ENCODE results near the gene IRGQ. TPM values are rescaled to one million over a fixed set of nuclear protein-coding genes. Genes with fewer than 3 reads are reported as not detected.

IRGQ gene, protein sequence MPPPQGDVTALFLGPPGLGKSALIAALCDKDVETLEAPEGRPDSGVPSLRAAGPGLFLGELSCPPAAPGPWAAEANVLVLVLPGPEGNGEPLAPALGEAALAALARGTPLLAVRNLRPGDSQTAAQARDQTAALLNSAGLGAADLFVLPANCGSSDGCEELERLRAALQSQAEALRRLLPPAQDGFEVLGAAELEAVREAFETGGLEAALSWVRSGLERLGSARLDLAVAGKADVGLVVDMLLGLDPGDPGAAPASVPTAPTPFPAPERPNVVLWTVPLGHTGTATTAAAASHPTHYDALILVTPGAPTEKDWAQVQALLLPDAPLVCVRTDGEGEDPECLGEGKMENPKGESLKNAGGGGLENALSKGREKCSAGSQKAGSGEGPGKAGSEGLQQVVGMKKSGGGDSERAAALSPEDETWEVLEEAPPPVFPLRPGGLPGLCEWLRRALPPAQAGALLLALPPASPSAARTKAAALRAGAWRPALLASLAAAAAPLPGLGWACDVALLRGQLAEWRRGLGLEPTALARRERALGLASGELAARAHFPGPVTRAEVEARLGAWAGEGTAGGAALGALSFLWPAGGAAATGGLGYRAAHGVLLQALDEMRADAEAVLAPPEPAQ
- 4.3 to 6.7 TPM (median 5.2 TPM) in 5 replicates for total RNA-seq (2022; extraction: Qiagen RNA extraction)

DNA sequence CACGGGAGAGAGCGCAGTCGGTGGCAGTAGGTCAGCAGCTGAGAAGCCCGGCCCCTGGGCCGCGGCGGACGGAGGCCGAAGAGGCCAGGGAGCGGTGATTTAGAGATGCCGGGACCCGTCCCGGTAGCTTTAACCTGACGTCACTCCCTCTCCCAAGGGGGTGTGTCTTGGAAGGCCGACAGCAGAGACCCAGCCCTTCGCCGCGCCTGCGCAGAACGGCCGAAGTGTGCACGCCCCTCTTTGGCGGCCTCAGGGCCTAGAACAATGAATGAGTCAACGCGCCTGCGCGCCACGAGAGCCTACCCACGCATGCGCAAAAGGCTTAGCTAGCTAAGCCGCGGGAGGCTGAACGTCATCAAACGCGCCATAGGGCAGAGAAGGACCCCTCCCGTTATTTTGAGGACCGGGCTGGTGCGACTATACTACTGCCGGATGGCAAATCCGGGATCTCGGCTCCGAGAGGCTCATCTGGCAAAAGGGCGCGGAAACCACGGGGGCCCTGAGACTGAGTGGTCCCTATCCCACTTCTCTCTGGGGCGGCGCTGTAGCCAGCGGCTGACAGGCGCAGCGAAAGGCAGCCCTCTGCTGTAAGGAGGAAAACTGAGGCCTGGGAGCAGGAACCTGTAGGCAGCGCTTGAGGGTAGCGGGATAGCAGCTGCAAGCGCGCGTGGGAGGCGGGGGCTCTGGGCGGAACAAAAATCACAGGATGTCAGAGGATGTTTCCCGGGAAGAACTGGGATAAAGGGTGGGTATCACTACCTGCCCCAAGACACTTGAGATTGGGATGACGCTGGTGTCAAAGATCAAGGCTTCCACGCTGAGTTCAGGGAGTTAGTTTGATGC, at the start of gene IRGQ, which contains the start of gene ZNF576:
Gene IRGQ, minus strand, starts transcription at position 136 of the 843 bp plus-strand sequence. CDS start 796 bp downstream, outside the sequence.
Gene ZNF576, plus strand, starts transcription at position 597 of the 843 bp plus-strand sequence. CDS start 514 bp downstream, outside the sequence.

DNA sequence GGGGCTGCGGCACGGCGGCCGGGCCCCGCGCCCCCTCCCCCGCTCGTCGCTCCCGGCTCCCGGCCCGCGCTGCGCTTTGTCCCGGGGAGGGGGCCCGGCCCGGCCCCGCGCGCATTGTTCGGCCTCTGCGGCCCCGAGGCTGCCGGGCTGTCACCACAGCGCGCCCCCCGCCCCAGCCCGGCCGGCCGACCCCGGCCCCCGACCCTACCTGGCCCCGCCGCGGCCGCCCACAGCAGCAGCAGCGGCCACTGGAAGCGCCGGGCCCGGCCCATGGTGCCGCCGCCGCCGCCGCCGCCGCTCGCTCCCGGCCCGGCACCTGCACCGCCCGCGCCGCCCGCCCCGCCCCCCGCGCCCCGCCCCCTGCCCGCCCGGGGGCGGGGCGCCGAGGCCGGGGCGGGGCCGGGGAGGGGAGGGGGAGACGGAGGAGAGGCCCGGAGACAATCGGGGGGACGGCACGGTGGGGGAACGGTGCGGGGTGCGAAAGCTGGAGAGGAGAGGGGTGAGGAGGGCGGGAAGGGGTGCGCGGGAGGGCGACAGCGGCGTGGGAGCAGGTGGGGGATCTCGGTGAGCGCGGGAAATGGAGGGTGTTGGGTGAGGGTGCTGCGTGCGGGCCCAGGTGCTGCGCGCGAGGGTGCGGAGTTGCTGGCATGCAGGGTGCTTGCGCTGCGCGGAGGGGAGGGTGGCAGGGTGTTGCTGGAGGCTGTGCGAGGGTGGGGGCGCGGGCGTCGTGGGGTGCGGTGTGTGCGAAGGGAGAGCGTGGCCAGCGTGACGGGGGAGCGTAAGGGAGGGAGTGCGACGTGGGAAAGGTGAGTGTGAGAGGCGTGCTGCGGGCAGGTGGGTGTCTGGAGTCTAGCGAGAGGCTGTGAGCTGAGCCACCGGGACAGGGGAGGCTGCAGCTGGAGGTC, 43.8 kb upstream of the IRGQ start, which contains the start of gene CADM4:
Gene CADM4, minus strand, starts transcription at position 332 of the 905 bp plus-strand sequence. Its CDS starts 60 bp downstream, at position 272.

DNA sequence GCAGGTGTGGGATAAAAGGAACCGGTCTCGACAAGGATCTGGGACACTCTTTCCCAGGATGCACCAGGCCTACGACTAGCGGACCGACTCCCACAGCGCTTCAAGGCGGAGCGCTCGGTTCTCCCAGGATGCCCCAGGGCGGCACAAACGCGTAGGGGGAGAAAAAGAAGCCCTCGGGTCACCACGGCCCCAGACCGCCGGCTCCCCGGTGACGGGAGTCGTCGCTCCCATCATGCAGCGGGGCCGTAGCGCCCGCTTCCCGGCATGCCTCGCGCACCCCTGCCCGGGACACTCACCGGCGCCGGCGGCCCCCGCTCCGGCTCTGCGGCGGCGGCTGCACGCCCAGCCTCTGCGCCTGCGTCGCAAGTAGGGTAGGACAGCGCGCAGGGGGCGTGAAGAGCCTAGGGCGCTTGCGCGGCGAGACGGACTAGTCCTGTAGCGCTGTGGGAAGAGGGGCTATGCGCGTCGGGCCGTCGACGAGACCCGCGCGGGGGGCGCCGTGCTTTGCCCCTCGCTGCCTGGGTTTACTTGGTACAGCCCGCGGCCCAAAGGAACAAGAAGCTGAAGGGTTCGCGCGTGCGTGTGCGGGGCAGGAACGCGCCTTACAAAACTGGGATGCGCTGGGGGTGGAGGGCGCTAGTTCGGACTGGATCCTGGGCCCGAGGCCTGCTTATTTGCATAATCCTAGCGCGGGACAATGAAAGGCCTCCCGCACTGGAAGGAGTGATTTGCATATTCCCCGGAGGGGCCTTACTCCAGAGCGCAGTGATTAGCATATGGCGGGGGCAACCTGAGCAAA, 23.5 kb upstream of the IRGQ start, which contains the start of gene ZNF428:
Gene ZNF428, minus strand, starts transcription at position 368 of the 799 bp plus-strand sequence. CDS start 5,325 bp downstream, outside the sequence.

DNA sequence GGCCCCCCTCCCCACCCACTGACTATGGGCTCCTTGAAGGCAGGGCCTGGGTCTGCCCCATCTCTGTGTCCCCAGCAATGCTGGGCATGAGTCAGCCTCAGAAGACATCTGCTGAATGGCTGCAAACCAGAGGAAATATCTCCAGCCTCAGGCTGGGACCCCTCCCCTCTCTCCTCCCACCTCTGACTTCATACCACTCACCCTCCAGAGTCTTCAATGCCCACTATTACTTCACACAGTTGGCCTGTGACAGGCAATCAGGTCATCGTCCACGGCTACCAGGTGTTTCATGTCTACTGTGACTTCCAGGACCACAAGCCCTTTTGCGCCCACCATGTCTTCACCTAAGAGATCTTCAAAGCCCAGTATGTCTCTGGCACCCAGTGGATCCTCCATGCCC, 15.9 kb upstream of the IRGQ start, which contains the start of gene SRRM5:
Gene SRRM5, plus strand, starts transcription at position 301 of the 400 bp plus-strand sequence. Its CDS starts 34 bp downstream, at position 335.

DNA sequence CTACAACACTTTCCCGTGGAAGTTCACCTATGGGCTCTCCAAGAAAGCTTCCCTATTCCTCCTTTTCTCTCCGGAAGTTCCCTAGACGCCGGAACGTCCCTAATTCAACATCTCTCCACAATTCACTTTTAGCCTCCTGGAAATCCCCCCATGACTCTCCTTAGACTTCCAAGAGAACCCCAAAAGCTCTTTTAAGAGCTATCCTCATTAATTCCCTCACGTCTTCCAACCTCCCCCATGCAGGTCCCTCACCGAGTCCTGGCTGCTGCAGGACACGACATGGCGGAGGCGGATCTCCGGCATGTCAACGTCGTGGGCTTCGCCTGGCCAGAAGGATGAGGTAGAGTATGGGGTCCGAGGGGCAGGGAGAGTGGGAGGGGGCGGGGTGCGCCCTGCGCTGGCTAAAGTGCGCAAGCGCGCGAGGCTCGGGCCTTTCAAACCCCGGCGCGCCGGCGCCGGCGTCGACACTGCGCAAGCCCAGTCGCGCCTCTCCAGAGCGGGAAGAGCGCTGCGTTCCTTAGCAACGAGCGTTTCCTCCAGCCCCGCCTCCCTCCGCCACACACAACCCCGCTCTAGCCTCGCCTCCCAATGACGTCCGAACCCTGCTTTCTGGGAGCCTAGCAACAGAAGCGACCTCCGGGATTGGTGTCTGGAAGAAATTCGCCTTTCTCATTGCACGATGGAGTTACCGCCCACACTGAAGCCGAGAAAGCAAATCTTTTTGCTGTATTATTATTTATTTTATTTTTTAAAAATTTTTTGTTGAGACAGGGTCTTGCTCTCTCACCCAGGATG, 20.6 kb downstream of the IRGQ start, which contains the start of the genes PINLYP and XRCC1:
Gene PINLYP, plus strand, starts transcription at position 646 of the 795 bp plus-strand sequence. CDS start 1,391 bp downstream, outside the sequence.
Gene XRCC1, minus strand, starts transcription at position 372 of the 795 bp plus-strand sequence. Its CDS starts 69 bp downstream, at position 303.

Other genes with a start within 250 kb of the IRGQ start
- 0.05 to 0.18 TPM (median 0.12 TPM) in 4 of 5 replicates, not detected in the other for gene CD177, start 242.4 kb downstream of the IRGQ start, total RNA-seq (2022; extraction: Qiagen RNA extraction)
- gene TEX101, start 181.2 kb downstream of the IRGQ start, total RNA-seq (2022; extraction: Qiagen RNA extraction), result not detected in 5 replicates
- gene LYPD3, start 130.5 kb downstream of the IRGQ start, total RNA-seq (2022; extraction: Qiagen RNA extraction), result 0.15 to 0.42 TPM (median 0.22 TPM) in 5 replicates
- 8.4 to 9.4 TPM (median 9.0 TPM) in 5 replicates for gene PHLDB3, start 91.4 kb downstream of the IRGQ start, total RNA-seq (2022; extraction: Qiagen RNA extraction)
- gene ETHE1, start 68.9 kb downstream of the IRGQ start, total RNA-seq (2022; extraction: Qiagen RNA extraction), result 39.5 to 53.9 TPM (median 49.8 TPM) in 5 replicates
- 1.2 to 2.6 TPM (median 2.2 TPM) in 5 replicates for gene ZNF575, start 62.9 kb downstream of the IRGQ start, total RNA-seq (2022; extraction: Qiagen RNA extraction)
- gene XRCC1, start 20.6 kb downstream of the IRGQ start, total RNA-seq (2022; extraction: Qiagen RNA extraction), result 25.3 to 30.9 TPM (median 27.5 TPM) in 5 replicates
- 0.10 to 0.15 TPM (median 0.11 TPM) in 3 of 5 replicates, not detected in the others for gene PINLYP, start 20.3 kb downstream of the IRGQ start, total RNA-seq (2022; extraction: Qiagen RNA extraction)
- gene ZNF576, start 461 bp upstream of the IRGQ start, total RNA-seq (2022; extraction: Qiagen RNA extraction), result 14.6 to 21.1 TPM (median 20.4 TPM) in 5 replicates
- 0.60 to 1.0 TPM (median 0.69 TPM) in 5 replicates for gene SRRM5, start 16.0 kb upstream of the IRGQ start, total RNA-seq (2022; extraction: Qiagen RNA extraction)
- gene ZNF428, start 23.5 kb upstream of the IRGQ start, total RNA-seq (2022; extraction: Qiagen RNA extraction), result 46.5 to 66.2 TPM (median 63.8 TPM) in 5 replicates
- 6.9 to 10.1 TPM (median 9.3 TPM) in 5 replicates for gene CADM4, start 43.7 kb upstream of the IRGQ start, total RNA-seq (2022; extraction: Qiagen RNA extraction)
- 57.8 to 66.0 TPM (median 63.8 TPM) in 5 replicates for gene PLAUR, start 74.0 kb upstream of the IRGQ start, total RNA-seq (2022; extraction: Qiagen RNA extraction)
- gene IRGC, start 119.9 kb upstream of the IRGQ start, total RNA-seq (2022; extraction: Qiagen RNA extraction), result not detected in 5 replicates
- gene SMG9, start 158.8 kb upstream of the IRGQ start, total RNA-seq (2022; extraction: Qiagen RNA extraction), result 45.1 to 61.2 TPM (median 55.9 TPM) in 5 replicates
- 36.2 to 55.1 TPM (median 52.9 TPM) in 5 replicates for gene KCNN4, start 184.8 kb upstream of the IRGQ start, total RNA-seq (2022; extraction: Qiagen RNA extraction)
- gene LYPD5, start 206.3 kb upstream of the IRGQ start, total RNA-seq (2022; extraction: Qiagen RNA extraction), result 0.05 to 0.55 TPM (median 0.14 TPM) in 4 of 5 replicates, not detected in the other
- gene ZNF283, start 231.2 kb upstream of the IRGQ start, total RNA-seq (2022; extraction: Qiagen RNA extraction), result 3.6 to 6.8 TPM (median 4.3 TPM) in 5 replicates